ACC112 (cell line): ENCODE data around the gene CLEC2L.

Experiments used
- H2AFZ ChIP-seq: fragments of 200-600 bp; sonication (generic); one replicate; pipeline ENCODE4 v1.6.0; 2017; ENCODE audit warnings: antibody characterized with exemption, low read length; ENCODE audit not compliant: unreplicated experiment
- H3K27ac ChIP-seq: fragments of 200-600 bp; sonication (generic); 2 replicates; pipeline ENCODE4 v1.5.1; 2014; ENCODE audit warnings: low read depth, mild to moderate bottlenecking, antibody characterized with exemption, low read length, moderate library complexity
- H3K27me3 ChIP-seq: fragments of 200-600 bp; sonication (generic); 2 replicates; pipeline ENCODE4 v1.6.1; 2014; ENCODE audit warnings: mild to moderate bottlenecking, antibody characterized with exemption, low read length, moderate library complexity, mixed read lengths; ENCODE audit not compliant: insufficient read depth
- H3K36me3 ChIP-seq: fragments of 200-600 bp; sonication (generic); 2 replicates; pipeline ENCODE4 v1.6.1; 2016; ENCODE audit warnings: mild to moderate bottlenecking, antibody characterized with exemption, low read length, moderate library complexity, mixed read lengths; ENCODE audit not compliant: insufficient read depth
- H3K4me1 ChIP-seq: fragments of 200-600 bp; sonication (generic); one replicate; pipeline ENCODE4 v1.6.1; 2016; ENCODE audit warnings: low read length, mixed read lengths; ENCODE audit not compliant: insufficient read depth, unreplicated experiment, control insufficient read depth
- H3K4me3 ChIP-seq: fragments of 200-600 bp; sonication (generic); 2 replicates; pipeline ENCODE4 v1.5.1; 2014; ENCODE audit warnings: mild to moderate bottlenecking, low read depth, low read length
- H3K79me2 ChIP-seq: fragments of 200-600 bp; sonication (generic); one replicate; pipeline ENCODE4 v1.6.0; 2016; ENCODE audit warnings: low read length; ENCODE audit not compliant: control insufficient read depth, unreplicated experiment, insufficient read depth

CLEC2L gene

GRCh38 chr7:139522830-139523198 is 671 bp upstream of the CLEC2L start:
- Histone ChIP-seq H3K4me3 (no peak overlapping the region), H3K36me3 (no peaks in the 10 kb centered on the region), H3K4me1 (no peaks in the 10 kb centered on the region), H2AFZ (no peak overlapping the region), H3K27ac (no peak overlapping the region), H3K27me3 (peaks cover 35% of the 10 kb centered on the region), H3K79me2 (no peaks in the 10 kb centered on the region)

- no peaks in the 10 kb centered on the region for H3K79me2 ChIP-seq
- no peaks in the 10 kb centered on the region for H3K4me1 ChIP-seq
- H3K27me3 ChIP-seq, result peaks cover 43% of the 10 kb centered on the region
- no peak overlapping the region for H3K27ac ChIP-seq
- H3K4me3 ChIP-seq, result no peak overlapping the region
- no peaks in the 10 kb centered on the region for H3K36me3 ChIP-seq
- H2AFZ ChIP-seq, result no peak overlapping the region
Observed at GRCh38 chr7:139523968-139524815, 707 bp downstream of the CLEC2L start.

GRCh38 chr7:139525239-139525638 is 1.8 kb downstream of the CLEC2L start:
- Histone ChIP-seq H3K4me1 (no peaks in the 10 kb centered on the region), H3K27ac (no peak overlapping the region), H3K27me3 (peaks cover 47% of the 10 kb centered on the region), H3K36me3 (no peaks in the 10 kb centered on the region), H2AFZ (no peak overlapping the region), H3K79me2 (no peaks in the 10 kb centered on the region), H3K4me3 (no peak overlapping the region)

GRCh38 chr7:139525750-139526149 is 2.3 kb downstream of the CLEC2L start:
- no peak overlapping the region for H3K4me3 ChIP-seq
- no peaks in the 10 kb centered on the region for H3K4me1 ChIP-seq
- H3K36me3 ChIP-seq, result no peaks in the 10 kb centered on the region
- peaks cover 48% of the 10 kb centered on the region for H3K27me3 ChIP-seq
- no peak overlapping the region for H3K27ac ChIP-seq
- no peak overlapping the region for H2AFZ ChIP-seq
- no peaks in the 10 kb centered on the region for H3K79me2 ChIP-seq

- Histone ChIP-seq H3K79me2 (no peaks in the 10 kb centered on the region), H2AFZ (no peak overlapping the region), H3K36me3 (no peaks in the 10 kb centered on the region), H3K27ac (peak overlapping the region; percentile 12; the same call in 1 of the 2 replicates), H3K27me3 (peaks cover 44% of the 10 kb centered on the region), H3K4me1 (no peaks in the 10 kb centered on the region), H3K4me3 (no peak overlapping the region)
Observed at GRCh38 chr7:139526578-139527544, 3.4 kb downstream of the CLEC2L start.

- Histone ChIP-seq H3K4me1 (no peaks in the 10 kb centered on the region), H3K79me2 (no peaks in the 10 kb centered on the region), H2AFZ (no peak overlapping the region), H3K27ac (no peak overlapping the region), H3K36me3 (no peaks in the 10 kb centered on the region), H3K27me3 (peaks cover 50% of the 10 kb centered on the region), H3K4me3 (no peak overlapping the region)
Observed at GRCh38 chr7:139531094-139531493, 7.6 kb downstream of the CLEC2L start.

- H3K36me3 ChIP-seq, result no peaks in the 10 kb centered on the region
- H2AFZ ChIP-seq, result no peak overlapping the region
- peaks cover 50% of the 10 kb centered on the region for H3K27me3 ChIP-seq
- H3K4me1 ChIP-seq, result no peaks in the 10 kb centered on the region
- H3K27ac ChIP-seq, result no peak overlapping the region
- no peak overlapping the region for H3K4me3 ChIP-seq
- H3K79me2 ChIP-seq, result no peaks in the 10 kb centered on the region
Observed at GRCh38 chr7:139532636-139533155, 9.2 kb downstream of the CLEC2L start.

- H3K27me3 ChIP-seq, result peaks cover 43% of the 10 kb centered on the region
- H3K79me2 ChIP-seq, result no peaks in the 10 kb centered on the region
- H3K4me1 ChIP-seq, result no peaks in the 10 kb centered on the region
- no peaks in the 10 kb centered on the region for H3K36me3 ChIP-seq
- no peak overlapping the region for H3K27ac ChIP-seq
- no peak overlapping the region for H2AFZ ChIP-seq
- H3K4me3 ChIP-seq, result no peak overlapping the region
Observed at GRCh38 chr7:139534096-139534495, 10.6 kb downstream of the CLEC2L start.

GRCh38 chr7:139534966-139535651 is 11.6 kb downstream of the CLEC2L start:
- peaks cover 39% of the 10 kb centered on the region for H3K27me3 ChIP-seq
- H3K79me2 ChIP-seq, result no peaks in the 10 kb centered on the region
- H3K27ac ChIP-seq, result no peak overlapping the region
- H3K36me3 ChIP-seq, result no peaks in the 10 kb centered on the region
- no peak overlapping the region for H3K4me3 ChIP-seq
- H3K4me1 ChIP-seq, result no peaks in the 10 kb centered on the region
- no peak overlapping the region for H2AFZ ChIP-seq

- H2AFZ ChIP-seq, result no peak overlapping the region
- H3K4me1 ChIP-seq, result no peaks in the 10 kb centered on the region
- H3K27me3 ChIP-seq, result peaks cover 34% of the 10 kb centered on the region
- H3K4me3 ChIP-seq, result no peak overlapping the region
- no peaks in the 10 kb centered on the region for H3K36me3 ChIP-seq
- H3K79me2 ChIP-seq, result no peaks in the 10 kb centered on the region
- no peak overlapping the region for H3K27ac ChIP-seq
Observed at GRCh38 chr7:139536152-139536551, 12.7 kb downstream of the CLEC2L start.
